Psoas muscle (tissue), 8 donors: ENCODE results near the gene OOSP2. TPM values are rescaled to one million over a fixed set of nuclear protein-coding genes. Genes with fewer than 3 reads are reported as not detected.
"Not testable (repeated sequence)": the region's sequence is repeated elsewhere in the genome, so short reads cannot be mapped to it uniquely, and the experiment has no call there.

Experiments
- ATAC-seq, 4 donors: fragments of 200-7000 bp; cut with Tn5 transposase; one replicate each; pipeline ENCODE4 v1.9.1; 2020; ENCODE audit warnings: moderate library complexity in 3 of 4, mild to moderate bottlenecking in 2 of 4
- DNase-seq, 2 donors: peaks; one replicate each; pipeline ENCODE4 v3.0.0-alpha.2; 2020
- H3K27ac ChIP-seq: fragments of 200-600 bp; one replicate; pipeline ENCODE4 v1.8.0; 2022
- H3K27me3 ChIP-seq, 3 donors: fragments of 200-600 bp in 1 of 3; one replicate each; pipeline versions ENCODE4 v1.6.1 to v1.8.0; 2013 to 2022; ENCODE audit warnings: low read length in 2 of 3, mild to moderate bottlenecking in 2 of 3, moderate library complexity in 1 of 3; ENCODE audit not compliant: insufficient read depth in 3 of 3
- H3K36me3 ChIP-seq, 2 donors: fragments of 200-600 bp in 1 of 2; one replicate each; pipeline versions ENCODE4 v1.6.1 to v1.8.0; 2013 to 2022; ENCODE audit warnings: low read depth in 1 of 2, mild to moderate bottlenecking in 1 of 2, moderate library complexity in 1 of 2; ENCODE audit not compliant: insufficient read depth in 1 of 2
- H3K4me1 ChIP-seq: fragments of 200-600 bp; one replicate; pipeline ENCODE4 v1.8.0; 2022
- H3K4me3 ChIP-seq: fragments of 200-600 bp; one replicate; pipeline ENCODE4 v1.8.0; 2022; ENCODE audit warnings: mild to moderate bottlenecking
- H3K9me3 ChIP-seq: fragments of 200-600 bp; one replicate; pipeline ENCODE4 v1.8.0; 2022
- WGBS, 3 donors: extraction: QIAGEN DNeasy Blood & Tissue Kit; methylation state at CpG; one replicate each; pipeline versions ENCODE4 v1.1.6 to v1.1.7; 2013; 5-methylcytosine and 5-hydroxymethylcytosine counted together
- intact Hi-C, 2 donors: fragments of 100-400 bp; cut with DNase I; formaldehyde crosslinking; loops; one replicate each; pipeline versions ENCODE4 v1.11.0 to v1.14.2; 2022
- polyA plus RNA-seq, 3 donors: library from polyadenylated mRNA; stranded (reverse); fragments of 200-250 nt; gene quantifications; one replicate each; pipeline ENCODE4 v1.2.3, GENCODE V29; 2013
- total RNA-seq, 4 donors: library from RNA; stranded (reverse); fragmentation: NEBNext Ultra II Directional in 2 of 4; extraction: Animal tissue kit (Norgen Biotek cat#: 25700) in 2 of 4; gene quantifications; one replicate each; pipeline versions ENCODE4 v1.2.1 to v1.2.4, GENCODE V29; 2021 to 2023
- TF ChIP-seq, protein P1 (sequence below): fragments of 200-600 bp; IDR thresholded peaks from one replicate; pipeline ENCODE4 v1.8.0; 2022; ENCODE audit warnings: antibody characterized with exemption
- donor health status: healthy with polysubstance abuse.
- donor health status: DM: no; HTN: no; CAD: no; lungs with moderate emphysema.
- donor health status: Bipolar disorder and iron deficiency.
- donor health status: healthy.
- donor health status: DM: yes; HTN: yes; CAD: no.
- donor health status: DM: no; HTN: no; CAD: no.
- donor health status: DM: no; HTN: no; CAD: no.
- donor health status: DM: yes; HTN: yes; CAD: no.

OOSP2 gene
- total and polyA plus RNA-seq, 7 donors: not detected

DNA sequence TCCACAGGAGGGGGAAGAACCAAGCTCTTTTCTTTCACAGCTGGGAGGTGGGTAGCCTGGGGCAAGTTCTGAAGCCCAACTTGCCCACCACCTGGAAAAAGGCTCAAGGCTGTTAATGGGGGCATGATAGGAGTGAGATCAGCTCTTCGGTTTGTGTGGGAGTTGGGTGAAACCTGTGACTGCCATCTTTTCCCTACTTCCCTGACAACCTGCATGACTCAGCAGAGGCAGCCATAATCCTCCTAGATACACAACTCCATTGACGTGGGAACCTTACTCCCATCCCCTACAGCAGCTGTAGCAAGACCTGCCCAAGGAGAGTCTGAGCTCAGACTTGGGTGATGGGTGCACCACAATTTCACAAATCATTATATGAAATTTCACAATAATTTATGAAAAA lies 36.5 kb upstream of the OOSP2 start:
- no peaks in the 10 kb centered on the region for H3K27me3 ChIP-seq
- H3K27ac ChIP-seq: no peak overlapping the region
- no peak for DNase-seq
- H3K4me1 ChIP-seq: no peaks in the 10 kb centered on the region
- H3K36me3 ChIP-seq: no peaks in the 10 kb centered on the region
- ATAC-seq: no peak
- H3K4me3 ChIP-seq: no peak overlapping the region
- H3K9me3 ChIP-seq: no peaks in the 10 kb centered on the region
- TF ChIP-seq, protein P1, sequence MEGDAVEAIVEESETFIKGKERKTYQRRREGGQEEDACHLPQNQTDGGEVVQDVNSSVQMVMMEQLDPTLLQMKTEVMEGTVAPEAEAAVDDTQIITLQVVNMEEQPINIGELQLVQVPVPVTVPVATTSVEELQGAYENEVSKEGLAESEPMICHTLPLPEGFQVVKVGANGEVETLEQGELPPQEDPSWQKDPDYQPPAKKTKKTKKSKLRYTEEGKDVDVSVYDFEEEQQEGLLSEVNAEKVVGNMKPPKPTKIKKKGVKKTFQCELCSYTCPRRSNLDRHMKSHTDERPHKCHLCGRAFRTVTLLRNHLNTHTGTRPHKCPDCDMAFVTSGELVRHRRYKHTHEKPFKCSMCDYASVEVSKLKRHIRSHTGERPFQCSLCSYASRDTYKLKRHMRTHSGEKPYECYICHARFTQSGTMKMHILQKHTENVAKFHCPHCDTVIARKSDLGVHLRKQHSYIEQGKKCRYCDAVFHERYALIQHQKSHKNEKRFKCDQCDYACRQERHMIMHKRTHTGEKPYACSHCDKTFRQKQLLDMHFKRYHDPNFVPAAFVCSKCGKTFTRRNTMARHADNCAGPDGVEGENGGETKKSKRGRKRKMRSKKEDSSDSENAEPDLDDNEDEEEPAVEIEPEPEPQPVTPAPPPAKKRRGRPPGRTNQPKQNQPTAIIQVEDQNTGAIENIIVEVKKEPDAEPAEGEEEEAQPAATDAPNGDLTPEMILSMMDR: no peak
- 62 to 76% (median 73%) methylated on average over 2 of the region's 2 CpGs for WGBS, 3 donors
- intact Hi-C loops: no loop called here

GRCh38 chr11:60005360-60005759 lies 34.8 kb upstream of the OOSP2 start:
- TF ChIP-seq, protein P1: no peak
- intact Hi-C loops: no loop called here
- DNase-seq (no peak), ATAC-seq (no peak)
- H3K27me3 ChIP-seq: no peaks in the 10 kb centered on the region
- 80 to 88% (median 86%) methylated on average over 1 of the region's 1 CpG for WGBS, 3 donors
- no peaks in the 10 kb centered on the region for H3K36me3 ChIP-seq
- no peaks in the 10 kb centered on the region for H3K4me1 ChIP-seq
- no peak overlapping the region for H3K27ac ChIP-seq
- H3K9me3 ChIP-seq: no peaks in the 10 kb centered on the region
- no peak overlapping the region for H3K4me3 ChIP-seq

DNA sequence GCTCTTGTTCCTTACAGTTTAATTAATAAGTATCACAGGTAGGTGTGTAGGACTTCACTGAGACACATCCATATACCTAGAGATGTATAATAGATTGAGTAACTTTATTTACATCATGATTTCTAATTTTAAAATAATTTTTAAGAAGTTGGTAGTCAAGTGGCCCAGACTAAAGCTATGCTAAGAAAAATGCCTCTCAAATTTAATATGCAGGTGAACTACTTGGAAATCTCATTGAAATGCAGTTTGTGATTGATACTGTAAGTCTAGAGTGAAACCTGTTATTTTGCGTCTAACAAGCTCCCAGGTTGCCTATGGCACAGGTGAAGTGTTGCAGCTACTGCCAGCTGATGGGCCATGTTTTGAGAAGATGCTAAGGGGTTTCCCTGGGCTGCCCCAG lies 23.3 kb upstream of the OOSP2 start, which contains the start of gene OOSP4B:
Gene OOSP4B (plus strand): TSS at position 301 of the 400 bp plus-strand sequence.
- Histone ChIP-seq H3K36me3 (no peaks in the 10 kb centered on the region), H3K27me3 (peaks cover 0 to 2% (median 0%) of the 10 kb centered on the region in 3 donors), H3K27ac (no peak within 1 kb of the TSS), H3K4me3 (no peak within 1 kb of the TSS), H3K4me1 (no peaks in the 10 kb centered on the region), H3K9me3 (no peaks in the 10 kb centered on the region)
- DNase-seq (no peak), ATAC-seq (no peak)
- TF ChIP-seq, protein P1: no peak
- 81 to 89% (median 89%) methylated on average over 1 of the region's 1 CpG for WGBS, 3 donors
- intact Hi-C loops: no loop called here

- no peak for ATAC-seq
- intact Hi-C loops: no loop called here
- H3K36me3 ChIP-seq: no peaks in the 10 kb centered on the region
- WGBS, 3 donors: 20 to 38% (median 24%) methylated on average over 8 of the region's 8 CpGs
- DNase-seq: no peak
- no peak overlapping the region for H3K4me3 ChIP-seq
- TF ChIP-seq, protein P1: no peak
- peaks cover 0 to 2% (median 0%) of the 10 kb centered on the region in 3 donors for H3K27me3 ChIP-seq
- H3K4me1 ChIP-seq: no peaks in the 10 kb centered on the region
- no peaks in the 10 kb centered on the region for H3K9me3 ChIP-seq
- no peak overlapping the region for H3K27ac ChIP-seq
These were observed 22.2 kb upstream of the OOSP2 start for GRCh38 chr11:60018058-60018457.

DNA sequence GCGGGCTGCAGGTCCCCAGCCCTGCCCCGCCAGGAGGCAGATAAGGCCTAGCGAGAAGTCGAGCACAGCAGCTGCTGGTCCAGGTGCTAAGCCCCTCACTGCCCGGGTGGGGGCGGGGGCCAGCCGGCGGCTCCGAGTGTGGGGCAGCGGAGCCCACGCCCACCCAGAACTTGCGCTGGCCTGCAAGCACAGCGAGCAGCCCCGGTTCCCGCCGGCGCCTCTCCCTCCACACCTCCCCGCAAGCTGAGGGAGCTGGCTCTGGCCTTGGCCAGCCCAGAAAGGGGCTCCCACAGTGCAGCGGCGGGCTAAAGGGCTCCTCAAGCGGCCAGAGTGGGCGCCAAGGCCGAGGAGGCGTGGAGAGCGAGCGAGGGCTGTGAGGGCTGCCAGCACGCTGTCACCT lies 19.8 kb upstream of the OOSP2 start:
- DNase-seq, H3K36me3 ChIP-seq, H3K4me1 ChIP-seq, H3K27me3 ChIP-seq, H3K4me3 ChIP-seq, intact Hi-C loops, H3K27ac ChIP-seq, H3K9me3 ChIP-seq, ATAC-seq: not testable (repeated sequence)
- 92 to 96% (median 93%) methylated on average over 24 to 27 of the region's 27 CpGs for WGBS, 3 donors
